SK-MEL-5 (cell line): ENCODE data around the gene MLC1. TPM values are rescaled to one million over a fixed set of nuclear protein-coding genes. Genes with fewer than 3 reads are reported as not detected.

Experiments
- DNase-seq: peaks from one replicate; pipeline ENCODE4 v3.0.0-alpha.2; 2016; ENCODE audit warnings: low read depth, low spot score
- in situ Hi-C: cut with HindIII; loops from 2 replicates; pipeline ENCODE4 v1.10.0; 2016; ENCODE audit warnings: low sequenced_read_pairs, high pct_unique_total_duplicates, low pct_unique_long_range_greater_than_20kb
- total RNA-seq: library from RNA; depleted of rRNA; stranded (reverse); fragments of >200 nt; shearing (Covaris generic); gene quantifications from 2 replicates; pipeline ENCODE4 v1.2.3, GENCODE V29; 2014; rRNA removed

Gene MLC1
- total RNA-seq, 1 experiment from 2014 or later, result not detected

DNA sequence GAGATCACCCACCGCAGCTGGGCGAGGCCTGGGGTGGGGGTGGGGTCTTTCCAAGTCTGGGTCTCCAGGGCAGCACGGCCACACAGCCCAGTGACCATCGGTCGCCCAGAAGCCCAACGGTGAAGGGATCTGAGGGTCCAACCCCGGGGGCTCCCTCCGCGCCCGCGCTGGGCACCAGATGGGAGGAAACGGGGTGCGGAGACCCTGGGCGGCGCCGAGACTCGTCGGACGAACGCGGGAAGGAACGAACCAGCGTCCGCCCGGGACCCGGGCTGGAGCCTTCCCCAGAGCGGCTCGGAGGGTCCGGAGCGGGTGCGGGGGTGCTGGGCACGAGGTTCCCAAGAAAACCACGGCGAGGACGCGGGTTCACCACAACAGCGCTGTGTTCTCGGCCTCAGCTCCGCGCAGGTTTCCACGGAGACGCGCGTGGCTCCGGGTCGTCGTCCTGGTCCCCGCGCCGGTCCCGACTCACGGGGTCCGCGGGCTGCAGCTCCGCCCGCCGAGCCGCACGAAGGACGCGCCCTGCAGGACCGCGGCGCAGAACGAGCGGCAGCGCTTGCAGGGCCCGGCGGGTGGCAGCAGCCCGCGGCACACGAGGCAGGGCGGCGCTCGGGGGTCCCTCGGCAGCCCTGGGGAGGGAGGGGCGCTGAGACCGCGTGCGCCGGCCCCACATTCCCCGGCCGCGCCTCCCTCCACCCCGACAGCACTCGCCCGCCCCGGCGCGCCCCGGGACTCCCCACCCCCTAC is 70.4 kb downstream of the MLC1 start:
- in situ Hi-C loops, result no loop called here

DNA sequence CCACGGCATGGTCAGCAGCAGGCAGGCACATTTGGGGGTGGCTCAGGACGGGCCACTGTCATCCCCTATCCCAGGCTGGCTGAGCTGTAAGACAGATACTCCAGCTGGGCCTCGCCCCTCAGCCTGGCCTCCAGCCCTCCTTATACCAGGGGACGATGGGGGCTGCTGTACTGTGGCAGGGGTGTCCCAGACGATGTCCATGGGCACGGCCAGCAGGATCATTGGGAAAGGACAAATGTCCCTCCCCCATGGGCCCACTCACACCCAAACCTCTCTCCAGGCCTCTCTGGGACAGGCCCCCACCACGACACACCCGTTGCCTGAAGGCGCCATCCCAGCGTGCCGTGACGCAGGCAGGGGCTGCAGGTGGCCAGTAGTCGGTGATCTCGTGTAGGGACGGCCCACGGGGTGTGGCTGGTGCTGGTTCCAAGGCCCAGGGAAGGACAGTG is 71.1 kb downstream of the MLC1 start:
- no peak for DNase-seq
- in situ Hi-C loops, result no loop called here

More for the DNA sequence above, 70.4 kb downstream of the MLC1 start:
- DNase-seq, result no peak

DNA sequence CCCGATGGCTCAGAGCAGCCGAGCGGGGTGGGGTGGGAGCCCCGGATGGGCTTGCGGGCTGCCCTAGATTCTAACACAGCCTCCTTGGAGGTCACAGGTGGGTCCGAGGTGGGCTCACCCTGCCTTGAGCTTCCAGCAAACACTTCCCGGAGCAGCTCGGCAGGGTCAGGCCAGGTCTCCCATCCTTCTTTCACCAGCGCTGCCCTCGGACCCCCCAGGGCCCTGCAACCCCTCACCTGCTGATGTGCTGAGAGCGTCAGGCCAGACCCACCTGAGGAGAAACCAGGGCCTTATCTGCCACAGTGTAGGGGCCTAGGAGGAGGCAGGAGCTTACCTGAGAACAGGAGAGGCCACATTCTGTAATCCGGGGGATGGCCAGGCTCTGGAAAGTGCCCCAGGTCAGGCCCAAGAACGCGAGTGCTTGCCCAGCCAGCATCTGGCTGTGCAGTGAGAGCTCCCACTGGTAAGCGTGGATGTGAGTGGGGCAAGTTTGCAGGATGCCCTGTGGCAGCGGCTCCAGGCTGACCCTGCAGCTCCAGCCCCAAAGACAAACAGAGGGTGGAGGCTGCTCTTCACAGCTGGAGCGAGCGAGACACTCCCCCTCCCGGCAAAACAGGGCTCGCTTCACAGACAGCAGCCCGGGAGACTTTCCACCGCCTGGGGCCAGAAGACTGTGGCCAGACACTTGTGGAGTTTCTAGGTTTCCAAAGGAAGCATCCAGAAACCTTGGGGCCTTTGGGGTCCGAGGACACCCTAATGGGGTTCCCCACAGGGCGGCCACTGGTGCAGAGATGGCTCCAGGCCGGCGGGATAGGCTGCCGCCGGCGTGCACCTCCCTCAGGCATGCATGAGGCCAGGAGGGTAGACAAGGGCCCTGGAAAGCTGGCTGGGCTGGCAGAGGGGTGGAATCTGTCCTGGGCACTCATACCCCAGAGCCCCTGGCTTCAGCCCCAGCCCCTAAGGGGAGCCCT is 72.7 kb downstream of the MLC1 start, which contains the start of gene IL17REL:
IL17REL (minus strand) TSS at position 555 of the 971 bp plus-strand sequence; CDS start at position 436, 119 bp downstream.
- in situ Hi-C loops, result no loop called here
- no peak for DNase-seq

DNA sequence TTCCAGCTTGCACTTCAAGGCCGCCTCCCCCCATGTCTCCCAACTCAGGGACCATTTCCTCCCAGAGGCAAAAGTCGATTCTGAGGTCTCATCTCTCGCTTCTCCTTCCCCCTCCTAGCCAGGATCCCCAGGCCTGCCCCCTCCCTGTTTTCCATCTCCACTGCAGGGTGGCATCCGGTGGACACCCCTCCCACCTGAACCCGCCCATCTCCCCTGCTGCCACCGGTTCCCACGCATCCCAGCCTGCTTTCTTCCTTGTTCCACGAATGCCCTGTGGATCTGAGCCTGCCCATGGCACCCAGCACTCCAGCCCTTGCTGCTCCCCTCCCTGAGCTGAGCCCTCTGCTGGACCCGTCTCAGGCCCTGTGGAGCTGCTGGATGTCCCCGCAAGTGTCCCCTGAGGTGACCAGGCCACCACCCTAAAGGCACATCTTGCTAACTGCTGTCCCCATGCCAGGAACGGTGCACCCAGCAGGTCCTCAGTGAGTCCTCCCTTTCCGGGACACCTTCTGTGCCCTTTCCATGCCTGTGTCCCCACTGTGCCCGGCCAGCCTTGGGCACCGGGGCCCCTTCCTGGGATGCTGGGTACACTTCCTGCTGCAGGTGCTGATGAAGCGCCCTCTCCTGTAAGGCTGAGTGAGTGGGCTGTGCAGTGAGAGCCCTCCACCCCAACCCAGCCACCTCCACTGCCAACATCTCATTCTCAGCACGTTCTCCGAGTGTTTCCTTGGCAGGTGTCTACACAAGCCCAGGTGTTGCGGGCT is 73.6 kb downstream of the MLC1 start:
- in situ Hi-C loops, result no loop called here

DNA sequence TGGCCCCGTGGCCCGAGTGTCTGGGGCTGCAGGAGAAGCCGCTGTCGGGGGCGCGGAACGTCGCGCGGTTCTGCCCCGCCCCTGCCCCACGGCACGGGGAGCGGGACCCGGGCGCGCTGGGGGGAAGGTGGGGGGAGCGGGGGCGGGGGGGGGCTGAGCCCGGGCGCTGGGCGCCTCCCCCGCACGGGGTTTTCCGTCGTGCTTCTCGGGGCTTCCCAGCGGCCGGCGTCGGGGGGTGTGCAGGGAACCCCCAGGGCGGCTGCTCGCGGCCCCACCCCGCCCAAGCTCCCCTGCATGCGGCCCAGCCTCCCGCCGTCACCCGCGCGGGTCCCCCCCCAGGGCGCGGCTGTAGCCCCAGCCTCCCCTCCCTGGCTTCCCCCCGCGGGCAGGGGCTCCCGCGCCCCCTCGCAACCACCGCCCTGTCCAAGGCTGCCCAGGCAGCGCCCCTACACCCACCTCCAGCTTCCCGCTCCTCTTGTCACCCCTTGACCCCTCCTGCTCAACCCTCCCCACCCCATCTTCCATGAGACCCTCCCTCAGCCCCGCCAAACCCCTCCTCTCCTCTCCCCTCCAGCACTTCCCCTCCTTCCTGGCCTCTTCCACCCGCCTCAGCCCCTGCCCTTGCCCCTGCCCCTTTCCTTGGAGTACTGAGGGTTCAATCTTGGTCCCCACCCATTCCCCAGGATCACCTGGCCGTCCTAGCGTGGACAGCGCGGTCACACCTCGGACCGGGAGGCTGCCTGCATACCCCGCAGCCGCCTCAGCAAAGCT is 74.4 kb downstream of the MLC1 start:
- no peak for DNase-seq
- in situ Hi-C loops, result no loop called here

More for the DNA sequence above, 73.6 kb downstream of the MLC1 start:
- no peak for DNase-seq

DNA sequence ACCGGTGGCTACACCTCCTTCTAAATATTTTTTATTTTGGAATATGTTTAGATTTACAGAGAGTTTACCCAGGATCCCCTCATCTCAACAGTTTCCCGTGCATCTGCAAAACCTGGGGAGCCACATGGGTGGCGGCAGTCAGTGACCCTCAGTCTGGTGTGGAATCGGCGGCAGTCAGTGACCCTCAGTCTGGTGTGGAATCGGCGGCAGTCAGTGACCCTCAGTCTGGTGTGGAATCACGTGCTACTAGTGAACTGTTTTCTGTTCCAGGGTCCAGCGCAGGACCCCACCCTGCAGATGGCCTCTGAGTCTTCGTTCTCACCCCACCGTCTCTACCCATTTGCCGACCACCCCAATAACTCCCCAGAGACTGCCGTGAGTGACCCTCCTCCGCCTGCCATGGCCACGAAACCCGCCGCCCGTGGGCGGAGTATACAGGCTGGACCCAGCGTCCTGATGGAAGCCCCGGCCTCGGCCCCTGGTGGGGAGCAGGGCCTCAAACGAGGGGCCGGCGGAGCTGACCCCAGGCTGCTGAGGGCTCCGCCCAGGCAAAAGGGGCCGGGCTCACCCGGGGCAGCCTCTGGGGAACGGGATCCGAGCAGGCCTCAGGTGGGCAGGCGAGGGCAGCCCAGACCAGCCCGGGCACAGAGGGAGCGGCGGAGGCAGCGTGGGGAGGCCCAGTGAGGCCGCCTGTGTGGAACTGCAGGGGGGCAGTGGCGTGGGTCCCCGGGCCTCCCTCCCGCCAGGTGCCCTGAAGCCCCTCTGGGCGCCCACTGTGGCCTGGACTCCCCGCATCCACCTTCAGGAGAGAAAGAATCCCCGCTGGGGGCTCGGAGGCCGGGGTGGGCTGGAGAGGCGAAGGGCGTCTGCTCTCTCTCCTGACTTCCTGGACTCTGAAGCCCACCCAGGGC is 75.2 kb downstream of the MLC1 start:
- in situ Hi-C loops, result no loop called here
- no peak for DNase-seq

Other genes starting within 250 kb of the MLC1 start
- gene ZBED4, start 231.6 kb downstream of the MLC1 start, total RNA-seq, result 18.9 and 23.4 TPM in 2 replicates
- 19.7 and 22.8 TPM in 2 replicates for gene ALG12, start 167.0 kb downstream of the MLC1 start, total RNA-seq
- gene CRELD2, start 166.8 kb downstream of the MLC1 start, total RNA-seq, result 145 and 162 TPM in 2 replicates
- 108 and 120 TPM in 2 replicates for gene PIM3, start 124.7 kb downstream of the MLC1 start, total RNA-seq
- not detected in 2 replicates for gene IL17REL, start 72.7 kb downstream of the MLC1 start, total RNA-seq
- gene TTLL8, start 27.1 kb downstream of the MLC1 start, total RNA-seq, result not detected in 2 replicates
- 0.08 TPM in 1 of 2 replicates, not detected in the other for gene MOV10L1, start 4.6 kb upstream of the MLC1 start, total RNA-seq
- gene PANX2, start 85.3 kb upstream of the MLC1 start, total RNA-seq, result 0.98 and 1.7 TPM in 2 replicates
- 29.6 and 30.2 TPM in 2 replicates for gene TRABD, start 100.5 kb upstream of the MLC1 start, total RNA-seq
- gene SELENOO, start 115.6 kb upstream of the MLC1 start, total RNA-seq, result 43.2 and 43.8 TPM in 2 replicates
- gene TUBGCP6, start 159.6 kb upstream of the MLC1 start, total RNA-seq, result 14.5 and 15.0 TPM in 2 replicates
- 7.2 and 10.2 TPM in 2 replicates for gene HDAC10, start 165.8 kb upstream of the MLC1 start, total RNA-seq
- gene MAPK12, start 176.3 kb upstream of the MLC1 start, total RNA-seq, result 10.9 and 14.1 TPM in 2 replicates
- gene MAPK11, start 185.0 kb upstream of the MLC1 start, total RNA-seq, result 6.1 and 6.7 TPM in 2 replicates
- gene PLXNB2, start 222.2 kb upstream of the MLC1 start, total RNA-seq, result 31.2 and 40.5 TPM in 2 replicates
- gene DENND6B, start 241.6 kb upstream of the MLC1 start, total RNA-seq, result 0.59 and 0.66 TPM in 2 replicates